ENCODE measurements around the gene EFNA5. TPM values are rescaled to one million over a fixed set of nuclear protein-coding genes. Genes with fewer than 3 reads are reported as not detected.

The EFNA5 gene
- total RNA-seq, 4 donors from 2014 or later, result 1.2 to 22.7 (median 9.4) TPM

- no peak overlapping the region for H3K4me3 ChIP-seq
- no peaks in the 10 kb centered on the region for H3K36me3 ChIP-seq
- no peak for TF ChIP-seq POLR2A (IDR thresholded peaks at IDR 0.05)
- no peak for TF ChIP-seq CTCF (IDR thresholded peaks at IDR 0.05)
- no peak overlapping the region for H3K27ac ChIP-seq
- intact Hi-C loops (cut with DNase I; ENCODE audit: low total_unique reads), result no loop called here
- H3K27me3 ChIP-seq, result no peaks in the 10 kb centered on the region
- H3K4me1 ChIP-seq, result no peaks in the 10 kb centered on the region
- no peaks in the 10 kb centered on the region for H3K9me3 ChIP-seq
- DNase-seq, result no peak
These were observed 328.4 kb downstream of the EFNA5 start for GRCh38 chr5:107342371-107342770.

- DNase-seq, result peak in 1 of 2 donors; percentile 18
- no peaks in the 10 kb centered on the region for H3K36me3 ChIP-seq
- no peak overlapping the region for H3K4me3 ChIP-seq
- no peaks in the 10 kb centered on the region for H3K27me3 ChIP-seq
- peak overlapping the region in 1 of 2 donors; percentile 66 for H3K27ac ChIP-seq
- no peaks in the 10 kb centered on the region for H3K9me3 ChIP-seq
- intact Hi-C loops (cut with DNase I; ENCODE audit: low total_unique reads), result no loop called here
- TF ChIP-seq POLR2A (IDR thresholded peaks at IDR 0.05), result no peak
- no peaks in the 10 kb centered on the region for H3K4me1 ChIP-seq
These were observed 329.2 kb downstream of the EFNA5 start for GRCh38 chr5:107341376-107342084.

GRCh38 chr5:107340631-107341030 lies 330.1 kb downstream of the EFNA5 start:
- TF ChIP-seq CTCF (IDR thresholded peaks at IDR 0.05) (no peak), POLR2A (IDR thresholded peaks at IDR 0.05) (no peak)
- intact Hi-C loops (cut with DNase I; ENCODE audit: low total_unique reads), result no loop called here
- DNase-seq, result no peak
- Histone ChIP-seq H3K27ac (no peak overlapping the region), H3K9me3 (no peaks in the 10 kb centered on the region), H3K27me3 (no peaks in the 10 kb centered on the region), H3K4me3 (no peak overlapping the region), H3K36me3 (no peaks in the 10 kb centered on the region), H3K4me1 (no peaks in the 10 kb centered on the region)

GRCh38 chr5:107338335-107338734 lies 332.4 kb downstream of the EFNA5 start:
- Histone ChIP-seq H3K9me3 (no peaks in the 10 kb centered on the region), H3K27me3 (no peaks in the 10 kb centered on the region), H3K4me1 (no peaks in the 10 kb centered on the region), H3K36me3 (no peaks in the 10 kb centered on the region), H3K4me3 (no peak overlapping the region), H3K27ac (no peak overlapping the region)
- DNase-seq, result no peak
- intact Hi-C loops (cut with DNase I; ENCODE audit: low total_unique reads), result no loop called here
- no peak for TF ChIP-seq POLR2A (IDR thresholded peaks at IDR 0.05)
- no peak for TF ChIP-seq CTCF (IDR thresholded peaks at IDR 0.05)

GRCh38 chr5:107337281-107337680 lies 333.5 kb downstream of the EFNA5 start:
- intact Hi-C loops (cut with DNase I; ENCODE audit: low total_unique reads), result no loop called here
- no peak for TF ChIP-seq CTCF (IDR thresholded peaks at IDR 0.05)

More at GRCh38 chr5:107337281-107337680, 333.5 kb downstream of the EFNA5 start:
- Histone ChIP-seq H3K9me3 (no peaks in the 10 kb centered on the region), H3K36me3 (no peaks in the 10 kb centered on the region), H3K4me3 (no peak overlapping the region), H3K27ac (no peak overlapping the region), H3K27me3 (no peaks in the 10 kb centered on the region), H3K4me1 (no peaks in the 10 kb centered on the region)
- no peak for DNase-seq

Data from uterus (tissue), 4 donors.